Activated naive CD4-positive, alpha-beta T cell treated with anti-CD3 and anti-CD28 coated beads for 36 hours (primary cell): ENCODE data around the gene NKX1-1. TPM values are rescaled to one million over a fixed set of nuclear protein-coding genes. Genes with fewer than 3 reads are reported as not detected.
A peak's percentile ranks its signal among the peaks of the same experiment; 100 is the strongest.

Experiments used
- CTCF ChIA-PET: fragments of 350-600 bp; sonication (Branson Sonifier 250); formaldehyde crosslinking; loops from one replicate; lab custom pipeline; 2021; ENCODE audit warnings: antibody characterized with exemption; lab: Charles Lee
- DNase-seq: peaks from one replicate; pipeline ENCODE4 v3.0.0-alpha.2; 2020
- H3K27ac Mint-ChIP-seq: one replicate; pipeline ENCODE4 v1.8.0; 2021; ENCODE audit warnings: mild to moderate bottlenecking, mixed read lengths
- H3K27me3 Mint-ChIP-seq: one replicate; pipeline ENCODE4 v1.8.0; 2021; ENCODE audit warnings: low read depth, mixed read lengths
- H3K36me3 Mint-ChIP-seq: one replicate; pipeline ENCODE4 v1.8.0; 2021; ENCODE audit warnings: low read depth, mixed read lengths
- H3K4me1 Mint-ChIP-seq: one replicate; pipeline ENCODE4 v1.8.0; 2021; ENCODE audit warnings: low read depth, mixed read lengths
- H3K4me3 Mint-ChIP-seq: one replicate; pipeline ENCODE4 v1.8.0; 2021; ENCODE audit warnings: mild to moderate bottlenecking, moderate library complexity, mixed read lengths
- H3K9me3 Mint-ChIP-seq: one replicate; pipeline ENCODE4 v1.8.0; 2021; ENCODE audit warnings: mixed read lengths
- intact Hi-C: fragments of 100-400 bp; cut with micrococcal nuclease; formaldehyde crosslinking; loops from one replicate; pipeline ENCODE4 v1.15.1; 2023
- total RNA-seq, 2 experiments: library from RNA; stranded (reverse); gene quantifications; one replicate each; pipeline ENCODE4 v1.2.3, GENCODE V29; 2021

Gene NKX1-1
- total RNA-seq, 2 experiments from 2014 or later: not detected

GRCh38 chr4:1413687-1414479 is 7.6 kb upstream of the NKX1-1 start:
- CTCF ChIA-PET: no interaction called here
- H3K9me3 Mint-ChIP-seq: no peaks in the 10 kb centered on the region
- H3K36me3 Mint-ChIP-seq: no peaks in the 10 kb centered on the region
- no peak overlapping the region for H3K27ac Mint-ChIP-seq
- no peak for DNase-seq
- intact Hi-C loops: no loop called here
- H3K4me3 Mint-ChIP-seq: no peak overlapping the region
- peaks cover 45% of the 10 kb centered on the region for H3K27me3 Mint-ChIP-seq
- peaks cover 5% of the 10 kb centered on the region for H3K4me1 Mint-ChIP-seq

- no peak for DNase-seq
- Mint-ChIP-seq H3K36me3 (no peaks in the 10 kb centered on the region), H3K27me3 (peaks cover 52% of the 10 kb centered on the region), H3K27ac (no peak overlapping the region), H3K9me3 (no peaks in the 10 kb centered on the region), H3K4me3 (no peak overlapping the region), H3K4me1 (peaks cover 6% of the 10 kb centered on the region)
- CTCF ChIA-PET: no interaction called here
- intact Hi-C loops: no loop called here
Observed at GRCh38 chr4:1413204-1413663, 7.0 kb upstream of the NKX1-1 start.

- Mint-ChIP-seq H3K9me3 (no peaks in the 10 kb centered on the region), H3K27ac (no peak overlapping the region), H3K27me3 (peaks cover 53% of the 10 kb centered on the region), H3K36me3 (no peaks in the 10 kb centered on the region), H3K4me1 (peaks cover 6% of the 10 kb centered on the region), H3K4me3 (no peak overlapping the region)
- DNase-seq: no peak
- intact Hi-C loops: no loop called here
- CTCF ChIA-PET: no interaction called here
Observed at GRCh38 chr4:1412376-1413203, 6.3 kb upstream of the NKX1-1 start.

GRCh38 chr4:1411436-1412375 is 5.5 kb upstream of the NKX1-1 start:
- CTCF ChIA-PET: no interaction called here
- DNase-seq: no peak

GRCh38 chr4:1410491-1411325 is 4.5 kb upstream of the NKX1-1 start:
- no peaks in the 10 kb centered on the region for H3K36me3 Mint-ChIP-seq
- peak; percentile 55 for DNase-seq
- CTCF ChIA-PET: interaction anchor here (0.6 kb wide), 1 partner anchor 23 kb away, joined by 3 read pairs; no protein-coding TSS in a partner anchor
- no peaks in the 10 kb centered on the region for H3K9me3 Mint-ChIP-seq
- intact Hi-C loops: no loop called here
- no peak overlapping the region for H3K27ac Mint-ChIP-seq
- H3K27me3 Mint-ChIP-seq: peaks cover 50% of the 10 kb centered on the region
- peaks cover 10% of the 10 kb centered on the region for H3K4me1 Mint-ChIP-seq
- no peak overlapping the region for H3K4me3 Mint-ChIP-seq

More at GRCh38 chr4:1411436-1412375, 5.5 kb upstream of the NKX1-1 start:
- intact Hi-C loops: no loop called here
- Mint-ChIP-seq H3K27ac (no peak overlapping the region), H3K4me3 (no peak overlapping the region), H3K9me3 (no peaks in the 10 kb centered on the region), H3K4me1 (peaks cover 10% of the 10 kb centered on the region), H3K27me3 (peaks cover 55% of the 10 kb centered on the region), H3K36me3 (no peaks in the 10 kb centered on the region)

- peaks cover 49% of the 10 kb centered on the region for H3K27me3 Mint-ChIP-seq
- intact Hi-C loops: loop anchor here (10.0 kb wide), 1 partner anchor 105 kb away; no protein-coding TSS in a partner anchor
- no peak overlapping the region for H3K4me3 Mint-ChIP-seq
- H3K27ac Mint-ChIP-seq: no peak overlapping the region
- CTCF ChIA-PET: interaction anchor here (0.6 kb wide), 2 partner anchors 22 to 162 kb away, joined by 3 read pairs; no protein-coding TSS in a partner anchor
- peaks cover 11% of the 10 kb centered on the region for H3K4me1 Mint-ChIP-seq
- no peaks in the 10 kb centered on the region for H3K36me3 Mint-ChIP-seq
- DNase-seq: no peak
- no peaks in the 10 kb centered on the region for H3K9me3 Mint-ChIP-seq
Observed at GRCh38 chr4:1409491-1410425, 3.5 kb upstream of the NKX1-1 start.

- intact Hi-C loops: loop anchor here (10.0 kb wide), 1 partner anchor 106 kb away; no protein-coding TSS in a partner anchor
- Mint-ChIP-seq H3K36me3 (no peaks in the 10 kb centered on the region), H3K9me3 (no peaks in the 10 kb centered on the region), H3K27me3 (peaks cover 52% of the 10 kb centered on the region), H3K27ac (no peak overlapping the region), H3K4me1 (peaks cover 11% of the 10 kb centered on the region), H3K4me3 (no peak overlapping the region)
- CTCF ChIA-PET: interaction anchor here (0.6 kb wide), 1 partner anchor 162 kb away, joined by 3 read pairs; no protein-coding TSS in a partner anchor
- no peak for DNase-seq
Observed at GRCh38 chr4:1409079-1409478, 2.8 kb upstream of the NKX1-1 start.

GRCh38 chr4:1408418-1408817 is 2.2 kb upstream of the NKX1-1 start:
- Mint-ChIP-seq H3K27ac (no peak overlapping the region), H3K9me3 (no peaks in the 10 kb centered on the region), H3K4me1 (peaks cover 7% of the 10 kb centered on the region), H3K36me3 (no peaks in the 10 kb centered on the region), H3K4me3 (no peak overlapping the region), H3K27me3 (peaks cover 52% of the 10 kb centered on the region)
- intact Hi-C loops: loop anchor here (10.0 kb wide), 1 partner anchor 106 kb away; no protein-coding TSS in a partner anchor
- no peak for DNase-seq
- CTCF ChIA-PET: interaction anchor here (0.5 kb wide), 1 partner anchor 300 kb away, joined by 3 read pairs; no protein-coding TSS in a partner anchor

- intact Hi-C loops: loop anchor here (10.0 kb wide), 1 partner anchor 107 kb away; no protein-coding TSS in a partner anchor
- DNase-seq: no peak
- H3K27ac Mint-ChIP-seq: no peak overlapping the region
- H3K4me3 Mint-ChIP-seq: no peak overlapping the region
- CTCF ChIA-PET: no interaction called here
- no peaks in the 10 kb centered on the region for H3K36me3 Mint-ChIP-seq
- H3K27me3 Mint-ChIP-seq: peaks cover 48% of the 10 kb centered on the region
- no peaks in the 10 kb centered on the region for H3K9me3 Mint-ChIP-seq
- peaks cover 7% of the 10 kb centered on the region for H3K4me1 Mint-ChIP-seq
Observed at GRCh38 chr4:1407657-1408333, 1.6 kb upstream of the NKX1-1 start.
